Measurements from ENCODE around the gene DNAH2.

GRCh38 chr17:7881276-7882054 lies 163.9 kb downstream of the DNAH2 start:
- TF ChIP-seq POLR2A (IDR thresholded peaks at IDR 0.05) (no peak), EP300 (IDR thresholded peaks at IDR 0.05) (no peak)
